GM23248 (cell line): ENCODE measurements around the gene SUGCT.

ENCODE experiments used
- EZH2 ChIP-seq: fragments of 200-600 bp; sonication (generic); IDR thresholded peaks from 2 replicates; pipeline ENCODE4 v1.6.1; 2018; ENCODE audit warnings: antibody characterized with exemption, mild to moderate bottlenecking; ENCODE audit not compliant: insufficient read depth, poor library complexity, severe bottlenecking
- EZH2phosphoT487 ChIP-seq: fragments of 200-600 bp; sonication (generic); IDR thresholded peaks from 2 replicates; pipeline ENCODE4 v1.6.1; 2018; ENCODE audit warnings: antibody characterized with exemption, moderate library complexity, mild to moderate bottlenecking, low read depth; ENCODE audit not compliant: insufficient read depth

- no peak for TF ChIP-seq EZH2
- TF ChIP-seq EZH2phosphoT487 = no peak
These were observed 432.1 kb downstream of the SUGCT start for GRCh38 chr7:40566879-40567278.
